GM12873 (cell line): ENCODE measurements around the gene DPYSL3.

Experiments used
- CTCF ChIP-seq: IDR thresholded peaks from 2 replicates; pipeline ENCODE4 v1.5.1; 2012; ENCODE audit warnings: low read depth, mild to moderate bottlenecking, moderate library complexity, low read length, control low read depth; ENCODE audit not compliant: insufficient read depth; ENCODE audit errors: missing control alignments

The DPYSL3 gene

DNA sequence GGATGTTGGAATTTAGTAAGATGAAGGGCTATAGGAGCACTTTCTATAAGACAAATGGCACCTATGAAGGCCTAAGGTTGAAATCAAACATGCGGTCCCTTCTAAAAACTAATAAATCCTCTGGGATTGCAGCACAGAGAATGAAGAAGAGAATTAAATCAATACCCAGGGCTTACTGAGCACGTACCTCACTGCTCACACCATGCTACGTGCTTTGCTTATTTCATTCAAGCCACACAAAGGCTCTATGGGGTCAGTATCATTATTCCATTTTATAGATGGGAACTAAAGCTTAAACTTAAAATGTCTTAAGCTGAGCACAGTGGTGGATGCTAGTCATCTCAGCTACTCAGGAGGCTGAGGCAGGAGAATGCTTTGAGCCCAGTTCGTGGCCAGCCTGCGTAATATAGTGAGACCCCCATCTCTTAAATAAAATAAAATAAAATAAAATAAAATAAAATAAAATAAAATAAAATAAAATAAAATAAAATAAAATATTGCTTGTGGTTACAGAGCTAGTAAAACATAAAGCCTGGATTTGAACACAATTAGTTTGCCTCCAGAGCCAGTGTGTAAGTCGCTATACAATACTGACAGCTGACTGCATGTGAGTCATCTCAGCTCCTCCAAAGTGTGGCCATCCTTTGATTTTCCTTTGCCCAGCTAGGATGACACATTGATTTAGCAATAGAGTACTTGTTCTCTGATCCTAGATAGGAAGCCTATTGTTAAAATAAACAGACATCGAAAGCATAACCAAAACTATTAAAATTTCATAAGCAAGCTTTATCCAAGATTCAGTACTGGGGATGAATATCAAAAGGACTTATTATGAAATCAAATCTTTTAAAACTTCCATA, 20.9 kb upstream of the DPYSL3 start:
- no peak for TF ChIP-seq CTCF

DNA sequence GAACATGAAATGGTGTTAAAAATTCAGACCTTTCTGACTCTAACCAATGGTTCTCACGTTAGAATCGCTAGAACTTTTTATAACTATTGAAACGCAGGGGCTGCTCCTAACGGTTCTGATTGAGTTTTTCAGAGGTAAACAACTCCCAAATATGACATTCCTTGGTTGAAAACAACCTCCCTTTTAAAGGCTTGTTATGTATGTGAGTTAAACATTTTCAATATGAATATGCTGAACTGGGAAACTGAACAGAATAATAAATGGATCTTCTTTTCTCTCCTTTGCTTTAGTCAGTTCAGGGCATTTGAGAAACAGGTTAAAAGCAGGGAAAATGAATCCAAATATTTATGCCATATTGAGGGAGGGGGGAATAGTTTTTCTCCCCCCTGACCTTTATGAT, 13.2 kb upstream of the DPYSL3 start:
- TF ChIP-seq CTCF = no peak

DNA sequence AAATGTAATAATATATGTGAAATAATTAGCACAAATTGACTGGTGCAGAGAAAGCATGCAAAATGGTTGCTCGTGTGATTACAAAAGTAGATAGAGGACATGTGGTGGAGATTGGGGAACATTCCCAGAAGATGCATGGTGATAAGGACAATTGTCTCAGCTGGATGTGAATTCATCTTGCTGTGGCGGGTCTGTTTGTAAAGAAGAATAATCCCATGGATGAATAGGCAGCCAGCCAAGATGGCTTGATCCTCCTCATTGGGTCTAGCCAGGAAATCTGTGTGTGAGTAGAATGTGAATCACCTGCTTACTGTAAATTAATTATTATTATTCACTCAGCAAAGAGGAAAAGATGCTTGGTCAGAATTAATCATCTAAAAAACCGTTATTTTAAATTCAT, 12.6 kb upstream of the DPYSL3 start:
- no peak for TF ChIP-seq CTCF

GRCh38 chr5:147520450-147520849, 10.6 kb upstream of the DPYSL3 start:
- TF ChIP-seq CTCF = no peak

DNA sequence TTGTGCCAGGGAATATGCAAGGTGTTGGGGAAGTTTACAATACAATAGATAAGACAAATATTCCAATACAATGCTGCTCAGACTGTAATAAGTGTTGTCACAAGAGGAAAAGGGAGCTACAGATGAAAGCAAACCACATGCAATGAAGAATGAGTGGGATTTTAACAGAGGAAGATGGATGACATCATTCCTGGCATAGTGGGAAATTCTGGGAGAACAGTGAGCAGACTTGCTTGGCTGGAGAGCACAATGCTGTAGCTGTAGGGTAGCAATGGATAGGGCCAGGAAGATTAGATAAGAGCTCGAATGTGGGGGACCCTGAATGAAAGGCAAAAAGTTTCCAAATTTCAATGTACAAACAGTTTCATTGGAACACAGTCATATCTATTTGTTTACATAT, 9.5 kb upstream of the DPYSL3 start:
- TF ChIP-seq CTCF = no peak

DNA sequence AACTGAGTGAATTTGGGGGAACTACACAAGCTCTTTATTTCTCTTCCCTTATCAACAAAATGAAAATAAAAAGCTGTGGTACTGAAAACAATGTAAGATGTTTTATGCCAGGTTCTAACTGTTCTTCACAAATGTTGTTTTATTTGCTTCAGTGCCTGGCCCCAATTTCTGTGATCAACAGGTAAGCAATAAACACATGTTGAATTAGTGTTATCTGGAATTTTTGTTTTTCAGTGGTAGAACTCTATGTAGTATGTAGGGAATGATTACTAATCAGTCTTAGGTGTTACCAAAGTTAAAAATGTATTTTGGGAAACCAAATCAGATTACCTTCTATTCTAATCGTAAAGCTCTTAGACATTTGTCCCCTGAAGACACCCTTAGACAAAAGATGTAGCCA, 7.5 kb upstream of the DPYSL3 start:
- no peak for TF ChIP-seq CTCF

GRCh38 chr5:147515269-147515668, 5.4 kb upstream of the DPYSL3 start:
- TF ChIP-seq CTCF = no peak
